HepG2 (cell line): Measurements from ENCODE around the gene STRN3.

Source experiments
- ZNF589 ChIP-seq: sonication (generic); formaldehyde crosslinking; conservative IDR thresholded peaks from 2 replicates; pipeline ENCODE4 v1.8.0; 2022; ENCODE audit warnings: mild to moderate bottlenecking, moderate library complexity, missing genetic modification reagents
- TF ChIP-seq, protein P1 (sequence below): sonication (generic); formaldehyde crosslinking; IDR thresholded peaks from 2 replicates; pipeline ENCODE4 v1.4.0; 2020; ENCODE audit warnings: missing genetic modification reagents

DNA sequence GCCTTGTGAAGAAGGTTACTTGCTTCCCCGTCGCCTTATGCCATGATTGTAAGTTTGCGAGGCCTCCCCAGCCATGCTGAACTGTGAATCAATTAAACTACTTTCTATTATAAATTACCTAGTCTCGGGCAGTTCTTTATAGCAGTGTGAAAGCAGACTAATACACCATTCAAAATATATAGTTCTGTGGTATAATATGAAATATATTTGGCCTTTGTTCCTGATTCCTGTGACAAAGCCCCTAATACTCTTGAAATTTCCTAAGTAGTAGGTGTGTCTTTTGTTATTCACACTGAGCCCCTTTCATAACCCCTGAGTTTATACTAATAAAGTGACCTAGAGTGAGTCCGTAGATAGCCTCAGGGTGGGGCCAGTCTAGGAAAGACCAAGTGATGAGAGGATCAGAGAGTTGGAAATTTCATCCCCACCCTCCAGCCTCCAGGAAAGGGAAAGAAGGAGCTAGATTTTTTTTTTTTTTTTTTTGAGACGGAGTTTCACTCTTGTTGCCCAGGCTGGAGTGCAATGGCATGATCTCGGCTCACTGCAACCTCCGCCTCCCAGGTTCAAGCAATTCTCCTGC is 19.4 kb upstream of the STRN3 start:
- TF ChIP-seq, protein P1, sequence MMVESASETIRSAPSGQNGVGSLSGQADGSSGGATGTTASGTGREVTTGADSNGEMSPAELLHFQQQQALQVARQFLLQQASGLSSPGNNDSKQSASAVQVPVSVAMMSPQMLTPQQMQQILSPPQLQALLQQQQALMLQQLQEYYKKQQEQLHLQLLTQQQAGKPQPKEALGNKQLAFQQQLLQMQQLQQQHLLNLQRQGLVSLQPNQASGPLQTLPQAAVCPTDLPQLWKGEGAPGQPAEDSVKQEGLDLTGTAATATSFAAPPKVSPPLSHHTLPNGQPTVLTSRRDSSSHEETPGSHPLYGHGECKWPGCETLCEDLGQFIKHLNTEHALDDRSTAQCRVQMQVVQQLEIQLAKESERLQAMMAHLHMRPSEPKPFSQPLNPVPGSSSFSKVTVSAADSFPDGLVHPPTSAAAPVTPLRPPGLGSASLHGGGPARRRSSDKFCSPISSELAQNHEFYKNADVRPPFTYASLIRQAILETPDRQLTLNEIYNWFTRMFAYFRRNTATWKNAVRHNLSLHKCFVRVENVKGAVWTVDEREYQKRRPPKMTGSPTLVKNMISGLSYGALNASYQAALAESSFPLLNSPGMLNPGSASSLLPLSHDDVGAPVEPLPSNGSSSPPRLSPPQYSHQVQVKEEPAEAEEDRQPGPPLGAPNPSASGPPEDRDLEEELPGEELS (CRISPR knock-in tag), result no peak
- no peak for TF ChIP-seq ZNF589 (CRISPR knock-in tag)
